ENCODE data around the gene HSD17B4. TPM values are rescaled to one million over a fixed set of nuclear protein-coding genes. Genes with fewer than 3 reads are reported as not detected.

The HSD17B4 gene
- total RNA-seq, 1 donor from 2014 or later, result 133 TPM

Small RNA genes within 50 kb of the gene (small RNA-seq; reads per million reads assigned to genes)
- gene RNA5SP190 (ENCODE audit: low replicate concordance), result 0.08 reads per million

Other genes with a start within 250 kb of the HSD17B4 start
- 33.8 TPM for gene TNFAIP8, start 96.5 kb upstream of the HSD17B4 start, total RNA-seq
- gene FAM170A, start 177.1 kb downstream of the HSD17B4 start, total RNA-seq, result not detected